CD8-positive, alpha-beta memory T cell (primary cell): ENCODE results near the gene SIRPG. TPM values are rescaled to one million over a fixed set of nuclear protein-coding genes. Genes with fewer than 3 reads are reported as not detected.

Experiments
- CTCF ChIA-PET: fragments of 350-600 bp; sonication (Branson Sonifier 250); formaldehyde crosslinking; loops from one replicate; lab custom pipeline; 2021; ENCODE audit warnings: antibody characterized with exemption; lab: Charles Lee
- POLR2A ChIA-PET: fragments of 350-600 bp; sonication (Branson Sonifier 250); formaldehyde crosslinking; loops from one replicate; lab custom pipeline; 2021; ENCODE audit warnings: antibody characterized with exemption; lab: Charles Lee
- DNase-seq, 5 donors: peaks; one replicate each; pipeline versions ENCODE4 v3.0.0 to v3.0.0-alpha.2; 2020 to 2022; ENCODE audit warnings: mixed read lengths in 1 of 5
- H3K27ac ChIP-seq: one replicate; pipeline ENCODE4 v1.7.0; 2013; ENCODE audit warnings: low read depth, mild to moderate bottlenecking, low read length, moderate library complexity
- H3K27me3 ChIP-seq: 2 replicates; pipeline ENCODE4 v1.7.0; 2013; ENCODE audit warnings: low read length, mild to moderate bottlenecking; ENCODE audit not compliant: insufficient read depth, poor library complexity, severe bottlenecking
- H3K36me3 ChIP-seq: 2 replicates; pipeline ENCODE4 v1.7.0; 2013; ENCODE audit warnings: mild to moderate bottlenecking, low read length, moderate library complexity; ENCODE audit not compliant: insufficient read depth
- H3K4me1 ChIP-seq: 2 replicates; pipeline ENCODE4 v1.7.0; 2013; ENCODE audit warnings: mild to moderate bottlenecking, low read length, moderate library complexity; ENCODE audit not compliant: insufficient read depth
- H3K4me3 ChIP-seq: 2 replicates; pipeline ENCODE4 v1.7.0; 2013; ENCODE audit warnings: mild to moderate bottlenecking, low read length
- H3K9me3 ChIP-seq: 2 replicates; pipeline ENCODE4 v1.7.0; 2013; ENCODE audit warnings: mild to moderate bottlenecking, low read length
- H3K27ac Mint-ChIP-seq, 8 donors: one replicate each; pipeline ENCODE4 v1.8.0; 2020 to 2021; ENCODE audit warnings: mixed read lengths in 8 of 8, mild to moderate bottlenecking in 6 of 8, inconsistent platforms in 3 of 8, moderate library complexity in 3 of 8
- H3K27me3 Mint-ChIP-seq, 2 donors: one replicate each; pipeline ENCODE4 v1.8.0; 2020 to 2021; ENCODE audit warnings: mixed read lengths in 2 of 2, mild to moderate bottlenecking in 1 of 2, moderate library complexity in 1 of 2
- H3K36me3 Mint-ChIP-seq, 3 donors: one replicate each; pipeline ENCODE4 v1.8.0; 2020 to 2021; ENCODE audit warnings: mixed read lengths in 3 of 3, inconsistent platforms in 1 of 3, mild to moderate bottlenecking in 1 of 3
- H3K4me1 Mint-ChIP-seq, 3 donors: one replicate each; pipeline ENCODE4 v1.8.0; 2020 to 2021; ENCODE audit warnings: mixed read lengths in 3 of 3, inconsistent platforms in 1 of 3, mild to moderate bottlenecking in 1 of 3
- H3K4me3 Mint-ChIP-seq, 7 donors: one replicate each; pipeline ENCODE4 v1.8.0; 2020 to 2021; ENCODE audit warnings: mixed read lengths in 7 of 7, mild to moderate bottlenecking in 6 of 7, moderate library complexity in 4 of 7, inconsistent platforms in 2 of 7
- H3K9me3 Mint-ChIP-seq, 5 donors: one replicate each; pipeline ENCODE4 v1.8.0; 2020 to 2022; ENCODE audit warnings: mixed read lengths in 5 of 5, mild to moderate bottlenecking in 3 of 5, moderate library complexity in 2 of 5, inconsistent platforms in 1 of 5
- polyA plus RNA-seq: library from polyadenylated mRNA; unstranded; fragments of 300-500 nt; fragmentation: Illumina TruSeq; gene quantifications from one replicate; pipeline ENCODE4 v1.2.3, GENCODE V29; 2021
- total RNA-seq, 2 experiments: library from RNA; stranded (reverse); gene quantifications; one replicate each; pipeline ENCODE4 v1.2.3, GENCODE V29; 2021

Gene SIRPG
- total and polyA plus RNA-seq, 3 experiments from 2014 or later, result 9.3 to 149 (median 11.7) TPM

DNA sequence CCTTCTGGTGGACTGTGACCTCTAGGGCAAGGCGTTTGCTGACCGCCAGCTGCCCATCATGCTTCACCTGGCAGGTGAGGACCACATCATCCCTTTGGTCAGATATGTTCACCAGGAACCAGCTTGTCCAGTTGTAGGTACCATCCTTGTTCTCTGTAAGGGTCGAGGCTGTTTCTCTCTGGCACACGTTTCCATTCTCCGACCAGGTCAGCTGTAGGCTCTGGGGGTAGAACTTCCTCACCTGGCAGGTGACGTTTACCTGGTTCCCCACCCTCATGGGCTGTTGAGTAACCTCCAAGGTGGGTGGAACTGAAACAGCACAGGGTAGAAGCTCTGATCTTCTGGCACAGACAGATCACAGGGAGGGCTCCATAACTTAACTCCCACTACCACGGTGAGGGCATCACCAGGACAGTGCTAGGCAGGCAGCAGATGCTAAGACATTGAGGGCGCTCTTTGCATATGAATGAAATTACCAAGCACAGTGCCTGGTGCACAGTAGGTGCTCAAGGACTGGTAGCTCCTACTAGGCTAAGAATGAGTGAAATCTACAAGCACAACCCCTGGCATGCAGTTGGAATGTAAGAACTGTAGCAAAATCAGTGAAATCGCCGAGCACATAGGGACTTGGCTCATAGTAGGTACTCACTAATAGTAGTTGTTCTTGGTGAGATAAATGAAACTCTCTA, 22.1 kb downstream of the SIRPG start:
- Mint-ChIP-seq H3K4me1 (peaks cover 37 to 53% (median 48%) of the 10 kb centered on the region in 3 donors), H3K9me3 (peaks cover 0 to 4% (median 1%) of the 10 kb centered on the region in 5 donors), H3K4me3 (no peak overlapping the region), H3K36me3 (peaks cover 14 to 63% (median 14%) of the 10 kb centered on the region in 3 donors), H3K27me3 (peaks cover 0 to 1% of the 10 kb centered on the region in 2 donors), H3K27ac (peak overlapping the region in 3 of 8 donors; percentile 15 to 36 (median 26))
- ChIA-PET CTCF (interaction anchor here (1.2 kb wide), 1 partner anchor 100 kb away, joined by 4 read pairs; no protein-coding TSS in a partner anchor), POLR2A (no interaction called here)
- Histone ChIP-seq H3K36me3 (peaks cover 8% of the 10 kb centered on the region), H3K9me3 (no peaks in the 10 kb centered on the region), H3K27ac (no peak overlapping the region), H3K4me1 (peaks cover 26% of the 10 kb centered on the region), H3K4me3 (no peak overlapping the region), H3K27me3 (no peaks in the 10 kb centered on the region)
- DNase-seq, result no peak

GRCh38 chr20:1633535-1633934, 24.0 kb downstream of the SIRPG start:
- Histone ChIP-seq H3K4me3 (no peak overlapping the region), H3K27ac (no peak overlapping the region), H3K36me3 (peaks cover 8% of the 10 kb centered on the region), H3K9me3 (no peaks in the 10 kb centered on the region), H3K4me1 (peaks cover 26% of the 10 kb centered on the region), H3K27me3 (no peaks in the 10 kb centered on the region)
- Mint-ChIP-seq H3K4me3 (no peak overlapping the region), H3K9me3 (no peaks in the 10 kb centered on the region), H3K36me3 (peaks cover 13 to 82% (median 26%) of the 10 kb centered on the region in 3 donors), H3K4me1 (peaks cover 40 to 60% (median 43%) of the 10 kb centered on the region in 3 donors), H3K27me3 (peaks cover 0 to 1% of the 10 kb centered on the region in 2 donors), H3K27ac (peak overlapping the region in 7 of 8 donors; percentile 8 to 94 (median 52))
- no peak for DNase-seq
- ChIA-PET POLR2A (no interaction called here), CTCF (no interaction called here)

DNA sequence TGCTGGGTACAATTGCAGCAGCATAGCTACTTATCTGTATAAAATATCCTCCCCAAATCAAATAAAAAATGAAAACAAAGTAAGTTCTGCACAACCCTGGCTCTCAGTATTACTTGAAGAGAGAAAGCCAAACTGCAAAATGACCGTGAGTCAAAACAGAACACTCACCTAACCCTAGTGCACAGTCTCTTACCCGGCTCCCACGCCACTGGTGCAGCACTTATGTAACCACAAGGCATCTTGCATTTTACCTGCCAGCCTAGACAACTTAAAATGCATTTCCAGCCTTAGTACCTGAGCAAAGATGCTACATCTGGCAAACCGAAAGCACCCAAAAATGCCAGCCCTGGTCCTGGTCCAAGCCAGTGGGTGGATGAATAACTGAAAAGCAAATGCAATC, 25.4 kb downstream of the SIRPG start:
- peaks cover 0 to 1% of the 10 kb centered on the region in 2 donors for H3K27me3 Mint-ChIP-seq
- H3K36me3 Mint-ChIP-seq, result peaks cover 13 to 90% (median 32%) of the 10 kb centered on the region in 3 donors
- Histone ChIP-seq H3K4me1 (peaks cover 30% of the 10 kb centered on the region), H3K27ac (no peak overlapping the region), H3K9me3 (no peaks in the 10 kb centered on the region), H3K36me3 (peaks cover 8% of the 10 kb centered on the region), H3K4me3 (peak overlapping the region; percentile 28), H3K27me3 (no peaks in the 10 kb centered on the region)
- DNase-seq, result peak in 1 of 5 donors; percentile 52
- H3K9me3 Mint-ChIP-seq, result no peaks in the 10 kb centered on the region
- ChIA-PET POLR2A (no interaction called here), CTCF (interaction anchor here (1.0 kb wide), 1 partner anchor 16 kb away, joined by 3 read pairs; no protein-coding TSS in a partner anchor)
- H3K4me3 Mint-ChIP-seq, result peak overlapping the region in 6 of 7 donors; percentile 55 to 87 (median 64)
- peaks cover 36 to 58% (median 46%) of the 10 kb centered on the region in 3 donors for H3K4me1 Mint-ChIP-seq
- H3K27ac Mint-ChIP-seq, result peak overlapping the region; percentile 49 to 95 (median 90)

DNA sequence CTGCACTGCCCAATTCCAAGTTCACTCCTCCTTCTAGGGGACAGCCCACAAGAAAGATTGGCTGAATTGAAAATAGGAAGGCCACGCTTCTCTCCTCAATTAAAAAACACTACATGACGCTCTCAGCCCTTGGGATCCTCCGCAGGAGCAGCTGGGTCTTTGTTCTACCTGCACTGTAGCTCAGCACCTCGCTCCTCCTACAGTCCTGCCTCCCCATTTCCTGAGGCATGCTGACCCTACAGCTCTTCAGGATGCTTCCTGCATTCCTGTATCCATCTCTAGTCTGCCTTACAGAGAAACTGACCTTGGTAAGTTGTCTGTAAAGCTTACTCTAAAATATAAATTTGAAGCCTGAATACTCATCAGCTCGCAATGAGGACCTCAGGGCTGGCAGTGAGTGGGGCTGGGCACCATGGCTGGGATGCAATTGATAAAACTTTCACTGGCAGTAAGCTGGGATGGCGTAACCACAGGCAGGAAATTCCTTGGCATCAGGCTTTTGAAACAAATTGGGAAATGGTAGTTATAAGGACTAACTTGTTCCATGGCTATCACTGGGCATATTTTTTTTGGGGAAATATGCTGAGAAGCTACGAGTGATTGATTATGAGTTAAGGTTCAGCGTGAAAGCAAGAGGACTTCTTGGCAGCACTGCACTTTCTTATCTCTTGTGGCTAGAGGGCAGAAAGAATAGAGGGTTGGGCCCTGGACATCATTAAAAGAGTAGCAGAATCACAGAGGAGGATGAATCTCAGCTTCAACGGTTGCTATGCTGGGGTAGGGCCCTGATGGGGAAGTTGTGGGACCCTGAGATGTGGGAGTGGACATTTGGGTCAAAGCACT, 26.0 kb downstream of the SIRPG start:
- no peak for DNase-seq
- H3K4me1 Mint-ChIP-seq, result peaks cover 34 to 52% (median 51%) of the 10 kb centered on the region in 3 donors
- Histone ChIP-seq H3K27ac (no peak overlapping the region), H3K4me3 (no peak overlapping the region), H3K36me3 (peaks cover 8% of the 10 kb centered on the region), H3K9me3 (no peaks in the 10 kb centered on the region), H3K4me1 (peaks cover 36% of the 10 kb centered on the region), H3K27me3 (no peaks in the 10 kb centered on the region)
- H3K27ac Mint-ChIP-seq, result peak overlapping the region; percentile 49 to 95 (median 90)
- ChIA-PET CTCF (interaction anchor here (1.0 to 1.3 kb wide), 3 partner anchors 16 to 145 kb away, joined by 3 to 5 read pairs (median 3); no protein-coding TSS in a partner anchor), POLR2A (no interaction called here)
- no peaks in the 10 kb centered on the region for H3K9me3 Mint-ChIP-seq
- H3K27me3 Mint-ChIP-seq, result peaks cover 0 to 1% of the 10 kb centered on the region in 2 donors
- H3K36me3 Mint-ChIP-seq, result peaks cover 12 to 87% (median 32%) of the 10 kb centered on the region in 3 donors
- peak overlapping the region in 6 of 7 donors; percentile 55 to 87 (median 64) for H3K4me3 Mint-ChIP-seq

DNA sequence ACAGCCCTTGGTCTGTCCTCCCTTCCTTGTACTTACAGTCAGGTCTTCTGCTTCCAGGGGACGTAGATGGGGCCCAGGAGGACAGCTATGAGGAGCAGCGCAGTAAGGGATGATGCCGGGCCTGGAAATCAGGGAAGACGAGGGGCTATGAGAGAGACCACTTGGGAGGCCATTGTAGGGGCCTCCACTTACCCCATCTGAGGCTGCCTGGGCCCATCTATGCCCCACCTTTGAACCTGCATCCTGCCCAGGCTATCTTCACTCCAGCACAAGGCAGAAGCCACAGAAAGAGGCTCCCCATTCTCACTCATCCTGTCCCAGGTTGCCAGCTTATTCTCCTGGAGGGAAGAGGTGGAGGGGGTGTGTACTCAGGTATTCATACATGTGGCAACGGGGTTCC, 27.4 kb downstream of the SIRPG start:
- H3K27ac ChIP-seq, result no peak overlapping the region
- ChIA-PET CTCF (no interaction called here), POLR2A (interaction anchor here (0.7 kb wide), 1 partner anchor 472 kb away, joined by 3 read pairs; no protein-coding TSS in a partner anchor)
- Mint-ChIP-seq H3K9me3 (no peaks in the 10 kb centered on the region), H3K36me3 (peaks cover 11 to 82% (median 30%) of the 10 kb centered on the region in 3 donors), H3K27ac (peak overlapping the region in 6 of 8 donors; percentile 29 to 81 (median 56)), H3K27me3 (no peaks in the 10 kb centered on the region), H3K4me3 (no peak overlapping the region), H3K4me1 (peaks cover 34 to 61% (median 59%) of the 10 kb centered on the region in 3 donors)
- H3K4me3 ChIP-seq, result no peak overlapping the region
- peaks cover 37% of the 10 kb centered on the region for H3K4me1 ChIP-seq
- no peaks in the 10 kb centered on the region for H3K9me3 ChIP-seq
- no peak for DNase-seq
- H3K36me3 ChIP-seq, result peaks cover 2% of the 10 kb centered on the region
- H3K27me3 ChIP-seq, result no peaks in the 10 kb centered on the region

DNA sequence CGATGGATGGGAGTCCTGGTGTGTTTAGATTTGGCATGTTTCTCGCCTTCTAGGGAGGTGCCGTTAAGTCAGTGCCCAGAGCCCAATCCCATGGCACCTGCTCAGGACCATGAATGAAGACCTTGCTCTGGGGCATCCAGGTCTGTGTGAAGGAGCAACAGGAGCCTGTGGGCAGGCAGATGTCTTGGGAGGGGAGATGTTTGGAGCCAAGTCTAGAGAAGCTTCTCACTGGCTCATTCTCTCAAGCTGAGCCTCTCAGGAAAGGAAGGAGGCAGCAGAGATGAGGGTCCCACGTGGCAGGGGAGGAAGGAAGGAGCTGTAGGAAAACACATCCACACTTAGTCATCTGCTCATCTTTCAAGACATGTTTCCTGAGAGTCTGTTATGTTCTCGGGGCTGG, 28.3 kb downstream of the SIRPG start:
- CTCF ChIA-PET, result no interaction called here
- H3K4me3 ChIP-seq, result no peak overlapping the region
- Mint-ChIP-seq H3K9me3 (no peaks in the 10 kb centered on the region), H3K4me1 (peaks cover 39 to 67% (median 65%) of the 10 kb centered on the region in 3 donors), H3K36me3 (peaks cover 11 to 76% (median 30%) of the 10 kb centered on the region in 3 donors), H3K4me3 (no peak overlapping the region), H3K27me3 (no peaks in the 10 kb centered on the region), H3K27ac (peak overlapping the region in 7 of 8 donors; percentile 38 to 84 (median 65))
- H3K36me3 ChIP-seq, result no peaks in the 10 kb centered on the region
- H3K4me1 ChIP-seq, result peaks cover 41% of the 10 kb centered on the region
- POLR2A ChIA-PET, result no interaction called here
- H3K27me3 ChIP-seq, result no peaks in the 10 kb centered on the region
- no peaks in the 10 kb centered on the region for H3K9me3 ChIP-seq
- no peak overlapping the region for H3K27ac ChIP-seq
- DNase-seq, result no peak

DNA sequence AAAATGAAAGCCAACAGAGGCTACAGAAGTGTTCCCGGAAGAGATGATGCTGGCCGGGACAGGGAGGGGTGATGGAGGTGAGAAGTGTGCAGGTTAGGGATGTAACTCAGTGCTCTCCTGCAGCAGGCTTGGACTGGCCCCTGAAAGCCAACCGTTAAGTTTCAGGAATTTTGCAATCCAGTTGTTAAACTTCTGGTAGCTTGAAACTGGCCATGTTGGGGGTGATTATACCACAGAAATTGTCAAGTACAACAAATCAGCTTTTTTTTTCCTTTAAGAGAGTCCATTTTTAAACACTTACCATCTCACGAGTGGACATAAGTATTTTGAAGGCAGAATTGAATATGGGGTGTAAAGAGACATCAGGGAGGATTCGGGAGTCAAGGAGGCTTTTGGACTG, 29.0 kb downstream of the SIRPG start:
- Histone ChIP-seq H3K27me3 (no peaks in the 10 kb centered on the region), H3K27ac (no peak overlapping the region), H3K9me3 (no peaks in the 10 kb centered on the region), H3K36me3 (no peaks in the 10 kb centered on the region), H3K4me3 (no peak overlapping the region), H3K4me1 (peaks cover 38% of the 10 kb centered on the region)
- no peaks in the 10 kb centered on the region for H3K9me3 Mint-ChIP-seq
- peaks cover 8 to 71% (median 29%) of the 10 kb centered on the region in 3 donors for H3K36me3 Mint-ChIP-seq
- H3K4me3 Mint-ChIP-seq, result no peak overlapping the region
- ChIA-PET CTCF (no interaction called here), POLR2A (no interaction called here)
- H3K4me1 Mint-ChIP-seq, result peaks cover 39 to 66% (median 64%) of the 10 kb centered on the region in 3 donors
- DNase-seq, result no peak
- H3K27me3 Mint-ChIP-seq, result no peaks in the 10 kb centered on the region
- H3K27ac Mint-ChIP-seq, result peak overlapping the region in 6 of 8 donors; percentile 21 to 89 (median 74)
